ENCODE data around the gene WWTR1. TPM values are rescaled to one million over a fixed set of nuclear protein-coding genes. Genes with fewer than 3 reads are reported as not detected.

WWTR1 gene
- total RNA-seq, 1 donor from 2014 or later: 15.0 TPM

- Mint-ChIP-seq H3K27me3 (no peaks in the 10 kb centered on the region), H3K27ac (no peak overlapping the region), H3K4me1 (ENCODE audit: low read depth) (peaks cover 9% of the 10 kb centered on the region), H3K4me3 (ENCODE audit: low read depth) (no peak overlapping the region), H3K36me3 (ENCODE audit: insufficient read depth) (no peaks in the 10 kb centered on the region), H3K9me3 (ENCODE audit: low read depth) (no peaks in the 10 kb centered on the region)
- no peak for TF ChIP-seq CTCF (IDR thresholded peaks at IDR 0.05; ENCODE audit: unreplicated experiment)
- DNase-seq (ENCODE audit: low spot score, unreplicated experiment): no peak
Measured at GRCh38 chr3:149579838-149580542, 77.8 kb downstream of the WWTR1 start.

GRCh38 chr3:149579161-149579560 lies 78.7 kb downstream of the WWTR1 start:
- Mint-ChIP-seq H3K36me3 (ENCODE audit: insufficient read depth) (no peaks in the 10 kb centered on the region), H3K27ac (no peak overlapping the region), H3K27me3 (no peaks in the 10 kb centered on the region), H3K4me3 (ENCODE audit: low read depth) (no peak overlapping the region), H3K4me1 (ENCODE audit: low read depth) (peaks cover 9% of the 10 kb centered on the region), H3K9me3 (ENCODE audit: low read depth) (no peaks in the 10 kb centered on the region)
- no peak for TF ChIP-seq CTCF (IDR thresholded peaks at IDR 0.05; ENCODE audit: unreplicated experiment)
- DNase-seq (ENCODE audit: low spot score, unreplicated experiment): no peak

GRCh38 chr3:149577801-149578200 lies 80.0 kb downstream of the WWTR1 start:
- Mint-ChIP-seq H3K27ac (no peak overlapping the region), H3K27me3 (no peaks in the 10 kb centered on the region), H3K4me3 (ENCODE audit: low read depth) (no peak overlapping the region), H3K36me3 (ENCODE audit: insufficient read depth) (no peaks in the 10 kb centered on the region), H3K9me3 (ENCODE audit: low read depth) (no peaks in the 10 kb centered on the region), H3K4me1 (ENCODE audit: low read depth) (peaks cover 9% of the 10 kb centered on the region)
- no peak for TF ChIP-seq CTCF (IDR thresholded peaks at IDR 0.05; ENCODE audit: unreplicated experiment)
- no peak for DNase-seq (ENCODE audit: low spot score, unreplicated experiment)

GRCh38 chr3:149575961-149576564 lies 81.8 kb downstream of the WWTR1 start:
- DNase-seq (ENCODE audit: low spot score, unreplicated experiment): no peak
- Mint-ChIP-seq H3K27me3 (no peaks in the 10 kb centered on the region), H3K27ac (peak overlapping the region; percentile 23), H3K4me1 (ENCODE audit: low read depth) (peaks cover 6% of the 10 kb centered on the region), H3K36me3 (ENCODE audit: insufficient read depth) (peaks cover 2% of the 10 kb centered on the region), H3K9me3 (ENCODE audit: low read depth) (no peaks in the 10 kb centered on the region), H3K4me3 (ENCODE audit: low read depth) (no peak overlapping the region)
- no peak for TF ChIP-seq CTCF (IDR thresholded peaks at IDR 0.05; ENCODE audit: unreplicated experiment)

- H3K4me1 Mint-ChIP-seq (ENCODE audit: low read depth): peaks cover 6% of the 10 kb centered on the region
- H3K9me3 Mint-ChIP-seq (ENCODE audit: low read depth): no peaks in the 10 kb centered on the region
- H3K4me3 Mint-ChIP-seq (ENCODE audit: low read depth): no peak overlapping the region
- peaks cover 4% of the 10 kb centered on the region for H3K36me3 Mint-ChIP-seq (ENCODE audit: insufficient read depth)
- TF ChIP-seq CTCF (IDR thresholded peaks at IDR 0.05; ENCODE audit: unreplicated experiment): no peak
- no peak for DNase-seq (ENCODE audit: low spot score, unreplicated experiment)
- no peak overlapping the region for H3K27ac Mint-ChIP-seq
- no peaks in the 10 kb centered on the region for H3K27me3 Mint-ChIP-seq
Measured at GRCh38 chr3:149575213-149575960, 82.4 kb downstream of the WWTR1 start.

Measured in progenitor cell of endocrine pancreas (in vitro differentiated cells).